Measurements from ENCODE around the gene PXDN.

The PXDN gene

DNA sequence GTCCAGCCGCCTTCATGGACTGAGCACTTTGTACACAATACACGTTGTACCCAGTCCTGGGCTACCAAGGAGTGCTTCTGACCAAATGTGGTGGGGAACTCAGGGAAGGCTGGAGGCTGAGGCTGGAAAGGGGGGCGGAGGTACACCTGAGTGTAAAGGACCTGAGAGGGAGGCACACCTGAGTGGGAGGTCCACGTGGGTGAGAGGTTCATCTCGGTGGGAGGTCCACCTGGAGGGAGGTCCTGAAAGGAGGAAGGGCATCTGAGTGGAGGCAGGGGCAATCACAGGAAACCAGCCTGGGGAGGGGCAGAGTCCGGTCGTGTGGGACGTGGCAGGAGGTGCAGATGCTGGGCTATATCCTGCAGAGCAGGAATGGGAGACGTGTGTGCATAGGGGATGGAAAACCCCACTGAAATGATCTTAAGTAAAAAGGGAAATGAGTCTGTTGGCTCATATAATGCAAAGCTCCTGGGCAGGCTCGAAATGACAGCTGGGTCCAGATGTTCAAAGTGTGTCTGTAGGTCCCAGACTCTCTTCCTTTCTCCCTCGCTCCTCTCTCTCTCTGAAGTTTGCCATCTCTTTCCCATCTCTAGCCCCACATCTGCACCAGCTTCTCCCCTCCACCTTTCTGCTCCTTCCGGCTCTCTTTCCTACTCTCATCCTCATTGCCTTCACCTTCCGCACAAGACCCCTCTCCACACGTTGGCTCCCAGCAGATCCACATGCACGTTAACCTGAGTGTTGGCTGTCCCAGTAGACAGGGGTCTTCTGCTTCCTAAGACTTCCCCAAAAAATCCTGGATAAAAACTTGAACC, 137.7 kb downstream of the PXDN start:
- no peaks in the 10 kb centered on the region for H3K9me3 Mint-ChIP-seq
- DNase-seq (ENCODE audit: low spot score in 2 of 2): no peak
- no peak overlapping the region for H3K27ac Mint-ChIP-seq

DNA sequence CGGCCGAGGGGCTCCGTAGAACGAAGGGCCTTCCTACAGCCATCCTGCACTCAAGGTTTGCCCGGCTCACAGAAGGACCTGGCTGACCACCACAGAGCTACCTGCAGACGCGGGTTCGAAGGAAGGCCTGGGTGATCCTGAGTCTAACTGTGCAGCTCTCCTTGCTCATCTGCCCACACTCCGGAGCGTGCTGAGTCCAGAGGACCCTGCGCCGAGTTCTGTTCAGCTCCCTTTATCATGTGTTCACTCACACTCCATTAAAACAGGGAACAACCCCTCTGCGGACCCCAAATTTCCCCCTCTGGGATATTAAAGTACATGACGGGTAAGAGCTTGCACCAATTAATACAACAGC, 138.3 kb downstream of the PXDN start:
- H3K4me1 Mint-ChIP-seq: peaks cover 16% of the 10 kb centered on the region
- no peaks in the 10 kb centered on the region for H3K36me3 Mint-ChIP-seq
- H3K4me3 Mint-ChIP-seq: no peak overlapping the region
- no peaks in the 10 kb centered on the region for H3K9me3 Mint-ChIP-seq
- peaks cover 7% of the 10 kb centered on the region for H3K27me3 Mint-ChIP-seq
- DNase-seq (ENCODE audit: low spot score in 2 of 2) (no peak), ATAC-seq (ENCODE audit: low read depth) (no peak)
- no peak overlapping the region for H3K27ac Mint-ChIP-seq

More for the DNA sequence above, 137.7 kb downstream of the PXDN start:
- Mint-ChIP-seq H3K4me3 (no peak overlapping the region), H3K27me3 (peaks cover 5% of the 10 kb centered on the region), H3K4me1 (peaks cover 16% of the 10 kb centered on the region), H3K36me3 (no peaks in the 10 kb centered on the region)
- ATAC-seq (ENCODE audit: low read depth): peak; percentile 59

DNA sequence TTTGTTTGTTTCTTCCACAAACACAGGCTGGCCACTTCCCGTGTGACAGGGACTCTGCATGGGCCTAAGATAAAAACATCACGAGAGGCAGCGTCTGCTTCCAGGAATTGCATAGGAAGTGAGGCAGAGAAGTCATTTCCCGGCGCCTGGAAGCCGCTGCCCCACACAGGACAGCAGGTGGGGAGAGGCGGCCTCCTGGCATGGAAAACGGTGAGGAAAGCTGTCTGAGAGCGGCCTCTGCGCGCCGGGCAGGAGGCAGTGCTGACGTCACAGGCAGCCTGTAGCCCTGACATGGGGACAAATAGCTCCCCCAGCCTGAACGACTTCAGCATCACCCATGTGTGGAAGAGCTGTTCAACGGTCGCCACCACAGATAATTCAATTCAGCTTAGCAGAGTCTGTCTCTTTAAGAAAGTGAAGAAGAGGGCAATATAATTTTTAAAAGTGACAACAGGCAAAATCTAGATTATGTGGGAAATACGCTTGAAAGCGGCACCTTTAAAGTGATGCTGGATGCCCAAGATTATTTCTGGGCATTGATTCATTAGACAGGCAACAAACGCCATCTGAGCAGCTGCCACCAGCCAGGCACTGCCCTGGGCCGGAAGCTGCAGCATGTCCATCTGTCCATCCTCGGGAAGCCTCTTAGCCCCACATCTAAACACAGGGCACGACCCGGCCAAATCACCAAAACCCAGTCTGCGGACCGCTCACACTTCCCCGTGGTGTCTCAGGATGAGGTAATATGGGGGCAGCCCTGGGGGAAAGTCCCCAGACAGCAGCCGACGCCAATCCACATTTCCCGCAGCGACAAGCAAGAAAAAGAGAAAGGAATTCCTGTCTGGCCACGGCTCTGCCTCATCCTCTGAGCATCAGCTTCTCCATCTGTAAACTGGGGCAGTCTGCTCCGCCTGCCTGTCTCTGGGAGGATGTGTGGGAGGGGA, 138.9 kb downstream of the PXDN start:
- DNase-seq (ENCODE audit: low spot score in 2 of 2) (no peak), ATAC-seq (ENCODE audit: low read depth) (peak; percentile 78)
- H3K36me3 Mint-ChIP-seq: no peaks in the 10 kb centered on the region
- peaks cover 7% of the 10 kb centered on the region for H3K27me3 Mint-ChIP-seq
- H3K4me1 Mint-ChIP-seq: peaks cover 16% of the 10 kb centered on the region
- no peak overlapping the region for H3K27ac Mint-ChIP-seq
- no peaks in the 10 kb centered on the region for H3K9me3 Mint-ChIP-seq
- H3K4me3 Mint-ChIP-seq: peak overlapping the region; percentile 1

DNA sequence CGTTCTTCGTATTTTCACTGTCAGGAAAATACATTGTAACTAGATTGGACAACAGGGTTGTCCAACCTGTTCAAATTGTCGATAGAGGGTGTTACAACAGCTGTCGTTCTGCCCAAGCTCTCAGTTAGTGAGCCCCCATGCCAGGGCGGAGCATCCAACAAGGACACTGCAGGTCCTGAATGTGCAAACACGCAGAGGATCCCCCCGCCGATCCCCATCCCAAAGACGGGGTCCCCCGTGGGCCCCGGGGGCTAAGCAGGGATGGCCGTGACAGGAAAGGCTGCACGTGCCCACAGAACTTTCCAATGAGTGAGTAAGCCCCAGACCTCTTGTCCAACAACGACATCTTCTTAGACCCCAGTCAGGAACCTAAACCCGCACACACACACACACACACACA, 140.8 kb downstream of the PXDN start:
- no peak overlapping the region for H3K4me3 Mint-ChIP-seq
- H3K9me3 Mint-ChIP-seq: no peaks in the 10 kb centered on the region
- H3K36me3 Mint-ChIP-seq: no peaks in the 10 kb centered on the region
- no peak for DNase-seq (ENCODE audit: low spot score in 2 of 2)
- H3K4me1 Mint-ChIP-seq: peaks cover 10% of the 10 kb centered on the region
- H3K27me3 Mint-ChIP-seq: peaks cover 7% of the 10 kb centered on the region
- H3K27ac Mint-ChIP-seq: no peak overlapping the region
- no peak for ATAC-seq (ENCODE audit: low read depth)

DNA sequence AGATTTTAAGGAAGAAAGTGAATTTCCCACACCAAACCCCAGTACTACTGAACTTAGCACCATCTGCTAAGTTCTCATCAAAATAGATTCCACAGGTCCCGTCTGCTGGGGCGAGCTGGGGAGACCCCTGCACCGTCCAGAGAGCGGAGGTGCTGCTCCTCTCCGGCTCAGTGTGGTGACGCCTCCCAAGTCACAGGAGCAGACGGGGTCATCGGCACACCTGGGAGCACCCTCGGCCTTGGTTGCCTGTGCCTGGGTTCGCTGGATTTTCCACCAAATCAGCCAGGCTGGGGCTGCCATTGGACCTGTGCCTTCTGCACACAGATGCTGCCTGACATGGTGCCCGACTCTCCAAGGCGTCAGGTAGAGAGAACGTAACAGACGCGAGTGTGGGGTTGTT, 141.3 kb downstream of the PXDN start:
- Mint-ChIP-seq H3K27me3 (peaks cover 7% of the 10 kb centered on the region), H3K4me3 (no peak overlapping the region), H3K4me1 (peaks cover 10% of the 10 kb centered on the region), H3K9me3 (no peaks in the 10 kb centered on the region), H3K36me3 (no peaks in the 10 kb centered on the region), H3K27ac (no peak overlapping the region)
- DNase-seq (ENCODE audit: low spot score in 2 of 2) (no peak), ATAC-seq (ENCODE audit: low read depth) (no peak)

DNA sequence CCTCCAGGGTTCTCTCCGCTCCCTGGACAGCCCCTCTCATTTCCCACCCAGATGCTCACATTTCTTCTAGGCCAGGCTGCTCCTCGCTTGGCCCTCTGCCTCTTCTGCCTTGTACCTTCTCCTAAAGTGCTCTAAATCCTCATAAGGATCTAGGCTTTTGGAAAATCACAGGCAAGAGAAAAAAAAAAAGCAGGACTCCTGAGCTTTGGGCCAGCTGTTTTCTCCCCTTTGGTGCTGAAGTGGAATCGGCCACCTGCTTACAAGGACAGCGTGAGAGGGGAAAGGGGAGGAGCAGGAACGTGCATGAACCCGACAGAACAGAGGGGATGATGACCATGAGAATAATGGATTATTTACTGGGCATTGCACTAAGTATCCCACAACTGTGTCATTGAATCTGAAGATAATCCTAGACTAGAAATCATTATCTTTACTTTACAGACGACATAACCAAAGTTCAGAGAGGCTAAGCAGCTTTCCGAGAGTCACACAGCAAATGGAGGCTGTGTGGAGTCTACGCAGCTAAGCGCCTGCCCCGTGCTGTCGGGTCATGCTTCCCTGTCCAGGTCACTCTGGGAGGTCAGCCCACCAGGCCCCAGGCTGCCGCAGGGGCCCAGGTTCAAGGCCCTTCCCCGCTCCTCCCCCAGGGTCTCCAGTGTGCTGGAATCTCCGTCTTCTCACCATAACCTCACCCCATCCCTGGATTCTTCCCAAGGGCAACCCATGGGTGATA, 141.9 kb downstream of the PXDN start:
- Mint-ChIP-seq H3K4me1 (peaks cover 10% of the 10 kb centered on the region), H3K9me3 (no peaks in the 10 kb centered on the region), H3K27ac (no peak overlapping the region), H3K4me3 (no peak overlapping the region), H3K36me3 (no peaks in the 10 kb centered on the region), H3K27me3 (peaks cover 7% of the 10 kb centered on the region)
- no peak for DNase-seq (ENCODE audit: low spot score in 2 of 2)
- no peak for ATAC-seq (ENCODE audit: low read depth)

DNA sequence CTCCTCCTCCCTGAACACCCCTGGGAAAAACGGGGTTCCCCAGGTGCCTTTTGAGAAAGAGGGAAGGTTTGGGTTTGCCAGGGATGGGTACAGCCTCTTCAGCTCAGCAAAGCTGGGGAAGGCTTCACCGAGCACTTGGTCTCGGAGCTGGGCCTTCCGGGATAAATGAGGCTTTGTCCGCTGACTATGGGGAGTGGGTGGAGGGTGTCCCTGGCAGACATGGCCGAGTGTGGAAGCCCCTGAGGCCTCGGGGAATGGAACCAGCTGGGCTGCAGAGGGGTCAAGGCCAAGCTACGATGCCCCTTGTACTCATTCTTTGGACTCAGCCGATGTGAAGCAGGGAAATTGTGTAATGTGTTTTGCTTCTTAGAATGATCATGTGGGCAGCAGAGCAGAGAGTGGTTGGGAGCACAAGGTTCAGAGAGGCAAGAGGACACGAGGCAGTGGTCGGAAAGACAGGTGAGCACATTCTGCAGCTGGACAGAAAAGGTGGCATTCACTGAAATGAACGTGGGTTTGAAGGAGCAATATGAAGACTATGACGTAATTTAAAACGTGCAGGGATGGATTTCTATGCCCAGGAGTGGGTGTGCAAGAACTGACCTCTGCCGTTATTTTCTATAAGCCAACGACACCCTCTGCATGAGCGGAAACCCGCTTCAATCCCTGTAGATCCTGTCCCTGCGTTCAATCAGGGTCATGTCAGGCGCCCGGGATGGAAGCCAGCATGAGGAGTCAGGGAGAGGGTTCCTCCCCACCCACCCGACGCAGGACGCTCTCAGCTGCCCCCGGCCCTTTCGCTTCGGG, 142.6 kb downstream of the PXDN start:
- no peak for ATAC-seq (ENCODE audit: low read depth)
- Mint-ChIP-seq H3K27ac (no peak overlapping the region), H3K27me3 (peaks cover 3% of the 10 kb centered on the region)

DNA sequence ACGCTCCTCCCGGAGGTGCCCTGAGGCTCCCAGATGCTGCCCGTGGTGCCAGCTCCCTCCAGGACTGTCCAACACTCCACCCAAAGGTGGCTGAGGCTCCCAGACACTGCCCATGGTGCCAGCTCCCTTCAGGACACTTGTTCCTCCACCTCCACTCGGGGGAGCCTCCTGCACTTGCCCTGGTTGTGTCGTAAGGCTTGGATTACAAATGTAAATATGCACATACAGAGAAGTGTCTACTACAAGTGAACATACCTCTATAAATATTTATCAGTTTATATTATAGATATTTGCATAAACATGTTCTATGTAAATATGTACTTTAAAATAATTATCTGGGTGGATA, 143.3 kb downstream of the PXDN start:
- DNase-seq (ENCODE audit: low spot score in 2 of 2): no peak
- Mint-ChIP-seq H3K4me1 (no peaks in the 10 kb centered on the region), H3K36me3 (no peaks in the 10 kb centered on the region), H3K9me3 (no peaks in the 10 kb centered on the region), H3K27me3 (peaks cover 3% of the 10 kb centered on the region), H3K4me3 (no peak overlapping the region), H3K27ac (no peak overlapping the region)
- no peak for ATAC-seq (ENCODE audit: low read depth)

More for the DNA sequence above, 142.6 kb downstream of the PXDN start:
- Mint-ChIP-seq H3K4me3 (no peak overlapping the region), H3K36me3 (no peaks in the 10 kb centered on the region), H3K4me1 (peaks cover 4% of the 10 kb centered on the region), H3K9me3 (no peaks in the 10 kb centered on the region)
- DNase-seq (ENCODE audit: low spot score in 2 of 2): no peak

DNA sequence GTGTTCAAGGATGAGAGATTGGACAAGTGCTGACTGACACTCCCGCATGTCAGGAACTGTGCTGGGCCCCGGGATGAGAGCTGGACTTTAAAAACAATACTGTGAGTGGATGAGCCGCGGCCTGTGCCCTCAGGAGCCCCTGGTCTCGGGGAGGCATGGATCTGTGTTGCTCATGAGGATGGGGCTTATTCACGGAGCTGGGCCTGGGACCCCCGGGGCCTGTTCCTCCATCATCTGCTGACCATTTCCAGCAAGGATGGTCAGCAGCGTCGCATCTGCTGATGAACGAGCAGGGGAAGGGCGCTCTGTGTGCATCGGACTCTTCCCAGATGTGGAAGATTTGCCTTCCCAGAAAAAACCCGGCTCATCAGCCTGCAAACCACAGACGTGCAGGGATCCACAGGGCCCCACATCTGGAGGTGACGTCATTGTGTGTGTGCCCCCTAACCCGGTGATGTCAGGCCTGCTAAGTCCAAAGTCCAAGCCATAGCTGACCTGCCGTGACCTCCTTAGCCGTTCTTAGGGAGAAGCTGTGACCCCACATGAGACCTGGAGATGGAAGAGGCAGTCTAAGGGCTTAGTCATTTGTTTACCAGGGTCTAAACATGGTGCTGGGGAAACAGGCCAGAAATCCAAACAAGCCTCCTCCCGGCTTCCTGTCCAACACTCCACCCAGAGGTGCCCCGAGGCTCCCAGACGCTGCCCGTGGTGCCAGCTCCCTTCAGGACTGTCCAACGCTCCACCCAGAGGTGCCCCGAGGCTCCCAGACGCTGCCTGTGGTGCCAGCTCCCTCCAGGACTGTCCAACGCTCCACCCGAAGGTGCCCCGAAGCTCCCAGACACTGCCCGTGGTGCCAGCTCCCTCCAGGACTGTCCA, 143.9 kb downstream of the PXDN start:
- no peaks in the 10 kb centered on the region for H3K36me3 Mint-ChIP-seq
- DNase-seq (ENCODE audit: low spot score in 2 of 2) (no peak), ATAC-seq (ENCODE audit: low read depth) (no peak)
- H3K27me3 Mint-ChIP-seq: peaks cover 3% of the 10 kb centered on the region
- H3K4me3 Mint-ChIP-seq: no peak overlapping the region
- no peak overlapping the region for H3K27ac Mint-ChIP-seq
- H3K9me3 Mint-ChIP-seq: no peaks in the 10 kb centered on the region
- no peaks in the 10 kb centered on the region for H3K4me1 Mint-ChIP-seq

DNA sequence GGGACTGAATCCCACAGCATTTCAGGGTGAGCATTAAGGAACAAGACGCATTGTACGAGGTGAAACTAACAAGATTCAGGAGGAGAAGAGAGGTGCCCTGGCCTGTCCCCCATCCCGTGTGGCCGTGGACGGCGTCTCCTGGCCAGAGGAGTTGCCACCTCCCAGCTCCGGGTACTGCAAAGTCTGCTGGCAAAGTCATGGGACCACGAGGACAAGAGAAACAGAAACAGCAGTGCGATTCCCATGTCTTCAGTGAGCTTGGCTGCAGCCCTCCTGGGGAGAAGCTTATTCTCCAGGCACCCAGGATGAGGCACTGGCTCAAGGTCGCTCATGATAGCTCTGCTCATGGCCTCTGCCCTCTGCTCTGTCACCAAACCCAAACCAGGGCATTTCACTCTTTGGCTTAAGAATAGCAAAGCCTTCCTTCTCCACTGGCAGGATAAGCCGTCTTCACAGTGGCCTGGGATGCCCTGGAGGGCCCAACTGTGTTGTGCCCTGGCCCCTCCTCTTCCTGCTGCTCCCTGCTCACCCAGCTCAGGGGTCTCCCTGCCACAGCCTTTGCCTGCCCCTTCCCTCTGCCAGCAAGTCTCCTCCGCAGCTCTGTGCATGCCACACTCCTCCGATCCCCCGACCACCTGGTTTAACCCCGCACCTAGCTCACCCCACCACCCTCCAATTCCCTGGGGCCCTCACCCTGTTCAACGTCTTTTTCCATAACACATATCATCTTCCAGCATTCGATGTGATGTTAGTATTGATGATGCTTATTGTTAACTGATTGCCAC, 144.8 kb downstream of the PXDN start:
- Mint-ChIP-seq H3K9me3 (no peaks in the 10 kb centered on the region), H3K27me3 (peaks cover 3% of the 10 kb centered on the region)
- DNase-seq (ENCODE audit: low spot score in 2 of 2): no peak

DNA sequence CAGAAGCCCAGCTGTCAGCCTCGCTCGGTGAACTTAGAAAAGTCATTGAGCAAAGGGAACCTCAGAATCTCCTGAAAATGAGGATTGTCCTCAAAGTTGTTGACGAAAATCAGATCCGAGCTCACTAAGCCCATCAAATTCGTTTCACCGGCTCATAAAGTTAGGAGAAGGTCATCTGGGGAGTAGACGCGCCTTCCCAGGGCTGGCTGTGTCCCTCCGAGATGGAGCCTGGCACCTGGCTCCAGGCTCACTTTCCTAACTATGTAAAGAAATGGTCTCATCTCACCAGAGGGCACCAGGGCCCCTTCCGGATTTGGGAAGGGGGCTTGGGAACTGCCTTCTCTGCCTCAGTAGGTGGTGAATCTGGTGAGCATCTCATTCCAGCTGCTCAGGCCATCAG, 145.5 kb downstream of the PXDN start:
- H3K4me1 Mint-ChIP-seq: no peaks in the 10 kb centered on the region
- ATAC-seq (ENCODE audit: low read depth): no peak
- no peak overlapping the region for H3K4me3 Mint-ChIP-seq
- no peaks in the 10 kb centered on the region for H3K9me3 Mint-ChIP-seq
- H3K27ac Mint-ChIP-seq: no peak overlapping the region
- H3K36me3 Mint-ChIP-seq: no peaks in the 10 kb centered on the region
- no peak for DNase-seq (ENCODE audit: low spot score in 2 of 2)
- peaks cover 3% of the 10 kb centered on the region for H3K27me3 Mint-ChIP-seq

More for the DNA sequence above, 144.8 kb downstream of the PXDN start:
- Mint-ChIP-seq H3K4me3 (no peak overlapping the region), H3K36me3 (no peaks in the 10 kb centered on the region), H3K4me1 (no peaks in the 10 kb centered on the region), H3K27ac (no peak overlapping the region)
- ATAC-seq (ENCODE audit: low read depth): no peak

DNA sequence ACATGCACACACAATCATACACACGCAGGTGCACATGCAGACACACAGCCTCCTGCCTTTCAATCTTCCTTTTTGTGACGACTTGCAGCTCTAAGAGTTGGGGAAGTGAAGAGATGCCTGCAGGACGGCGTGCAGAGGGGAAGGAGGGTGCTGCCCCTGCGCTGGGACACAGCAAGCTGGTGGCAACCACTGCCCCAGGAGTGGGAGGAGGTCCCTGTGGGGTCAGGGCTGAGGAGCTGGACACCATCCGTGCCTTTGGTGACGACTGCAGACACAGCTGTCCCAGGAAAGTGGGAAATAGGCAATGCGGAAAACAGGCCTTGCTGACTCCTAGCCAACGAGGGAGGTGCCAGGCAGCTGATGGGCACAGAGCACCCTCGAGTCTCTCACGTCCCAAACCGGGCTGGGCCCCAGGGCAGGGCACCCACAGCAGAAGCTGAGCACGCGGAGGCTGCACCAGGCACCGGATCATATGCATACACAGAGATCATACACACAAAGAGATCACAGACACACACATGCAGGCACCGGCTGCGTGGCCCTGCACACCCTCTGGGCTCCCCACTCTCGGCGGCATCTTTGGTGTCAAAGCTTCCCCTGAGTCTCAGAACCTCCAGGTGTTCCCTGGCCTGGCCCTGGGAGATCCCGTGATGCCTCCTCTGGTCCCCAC, 146.1 kb downstream of the PXDN start:
- Mint-ChIP-seq H3K9me3 (no peaks in the 10 kb centered on the region), H3K27me3 (peaks cover 3% of the 10 kb centered on the region), H3K4me1 (no peaks in the 10 kb centered on the region), H3K36me3 (no peaks in the 10 kb centered on the region), H3K27ac (no peak overlapping the region), H3K4me3 (no peak overlapping the region)
- DNase-seq (ENCODE audit: low spot score in 2 of 2): no peak
- ATAC-seq (ENCODE audit: low read depth): no peak
